HepG2 (cell line): Measurements from ENCODE around the gene NRDC. TPM values are rescaled to one million over a fixed set of nuclear protein-coding genes. Genes with fewer than 3 reads are reported as not detected.

Experiments
- ATAC-seq: fragments of 200-7000 bp; cut with Tn5 transposase; 3 replicates; pipeline ENCODE4 v1.9.1; 2020; ENCODE audit warnings: mild to moderate bottlenecking, moderate library complexity
- Bru-seq: library from RNA; stranded (reverse); fragments of 400-500 nt; gene quantifications from one replicate; lab custom pipeline; 2021; lab: Mats Ljungman, UMichigan
- BruChase-seq, 2 experiments: library from RNA; stranded (reverse); fragments of 400-500 nt; gene quantifications; one replicate each; lab custom pipeline; 2021; lab: Mats Ljungman, UMichigan
- BruUV-seq: library from RNA; stranded (reverse); fragments of 400-500 nt; replicated peaks from 2 replicates; lab custom pipeline; 2021; lab: Mats Ljungman, UMichigan
- CTCF ChIA-PET: fragments of 300-600 bp; formaldehyde crosslinking; extraction: SDS; loops from one replicate; lab custom pipeline; 2021; ENCODE audit warnings: low total read pairs, inconsistent platforms, low intra/inter-chr PET ratio; lab: Yijun Ruan, JAX
- POLR2A ChIA-PET: fragments of 350-600 bp; sonication (Branson Sonifier 250); formaldehyde crosslinking; loops from one replicate; lab custom pipeline; 2020; ENCODE audit warnings: antibody characterized with exemption, inconsistent platforms; lab: Yijun Ruan, JAX
- DNase-seq: peaks from one replicate; pipeline ENCODE4 v3.0.0-alpha.2; 2015; ENCODE audit warnings: low spot score
- FAIRE-seq: peaks from 3 replicates; lab custom pipeline; 2011; peaks lifted over from hg19 to GRCh38; lab: Jason Lieb, UNC
- H2AFZ ChIP-seq: one replicate; pipeline ENCODE4 v1.6.1; 2011; ENCODE audit warnings: low read length, inconsistent platforms
- H3K27ac ChIP-seq: fragments of 300-600 bp; 3 replicates; pipeline ENCODE4 v1.8.0; 2011; ENCODE audit warnings: mixed run types, mild to moderate bottlenecking, mixed read lengths, low read length, inconsistent platforms; ENCODE audit not compliant: insufficient read depth; ENCODE audit errors: extremely low read length
- H3K27me3 ChIP-seq, 2 experiments: fragments of 200-600 bp in 1 of 2; 2 replicates in 1 of 2; 3 replicates in 1 of 2; pipeline versions ENCODE4 v1.6.0 to v1.8.0; 2011; ENCODE audit warnings: low read length in 2 of 2, mild to moderate bottlenecking in 2 of 2, moderate library complexity in 2 of 2, inconsistent platforms in 1 of 2; ENCODE audit not compliant: insufficient read depth in 2 of 2, control insufficient read depth in 1 of 2
- H3K36me3 ChIP-seq, 2 experiments: fragments of 200-600 bp in 1 of 2; replicated peaks in 1 of 2; 2 replicates in 1 of 2; 3 replicates in 1 of 2; pipeline versions ENCODE4 v1.5.1 to v1.8.0; 2011; ENCODE audit warnings: low read length in 2 of 2, inconsistent platforms in 1 of 2; ENCODE audit not compliant: insufficient read depth in 2 of 2, control insufficient read depth in 1 of 2
- H3K4me1 ChIP-seq: 2 replicates; pipeline ENCODE4 v1.5.1; 2012; ENCODE audit warnings: low read length, inconsistent platforms; ENCODE audit not compliant: insufficient read depth
- H3K4me2 ChIP-seq: 2 replicates; pipeline ENCODE4 v1.6.0; 2011; ENCODE audit warnings: low read depth, low read length, inconsistent platforms
- H3K4me3 ChIP-seq, 3 experiments: fragments of 200-600 bp in 1 of 3; sonication (generic), shearing (Covaris generic) in 1 of 3; replicated peaks in 1 of 3; 2 replicates each; pipeline ENCODE4 v1.5.1; 2011 to 2016; ENCODE audit warnings: low read length in 3 of 3, inconsistent platforms in 2 of 3, low read depth in 2 of 3, mild to moderate bottlenecking in 2 of 3, control low read depth in 1 of 3, mixed read lengths in 1 of 3; ENCODE audit not compliant: insufficient read depth in 1 of 3
- H3K79me2 ChIP-seq: one replicate; pipeline ENCODE4 v1.6.1; 2011; ENCODE audit warnings: low read length, inconsistent platforms; ENCODE audit not compliant: insufficient read depth
- H3K9ac ChIP-seq: 2 replicates; pipeline ENCODE4 v1.6.0; 2011; ENCODE audit warnings: mild to moderate bottlenecking, low read depth, low read length, inconsistent platforms; ENCODE audit not compliant: insufficient read depth
- H3K9me3 ChIP-seq: 2 replicates; pipeline ENCODE4 v1.5.1; 2012; ENCODE audit warnings: mild to moderate bottlenecking, low read length
- H4K20me1 ChIP-seq: 2 replicates; pipeline ENCODE4 v1.6.0; 2011; ENCODE audit warnings: inconsistent platforms, mild to moderate bottlenecking, low read length, moderate library complexity; ENCODE audit not compliant: insufficient read depth
- FOXC1 ChIP-seq: sonication (generic); formaldehyde crosslinking; IDR thresholded peaks from 2 replicates; pipeline ENCODE4 v1.8.0; 2022; ENCODE audit warnings: mild to moderate bottlenecking, missing genetic modification reagents, borderline replicate concordance
- HMGXB3 ChIP-seq: sonication (generic); formaldehyde crosslinking; IDR thresholded peaks from 2 replicates; pipeline ENCODE4 v1.4.0; 2020; ENCODE audit warnings: missing genetic modification reagents, borderline replicate concordance
- NR2C2 ChIP-seq: sonication (generic); formaldehyde crosslinking; IDR thresholded peaks from 2 replicates; pipeline ENCODE4 v1.4.0; 2020; ENCODE audit warnings: missing genetic modification reagents, mild to moderate bottlenecking, moderate library complexity, borderline replicate concordance
- ZNF280B ChIP-seq: sonication (generic); formaldehyde crosslinking; IDR thresholded peaks from 2 replicates; pipeline ENCODE4 v1.5.0; 2020; ENCODE audit warnings: missing genetic modification reagents, mild to moderate bottlenecking, borderline replicate concordance
- ZNF460 ChIP-seq: sonication (generic); formaldehyde crosslinking; IDR thresholded peaks from 2 replicates; pipeline ENCODE4 v1.5.1; 2020; ENCODE audit warnings: missing genetic modification reagents, mild to moderate bottlenecking, borderline replicate concordance
- WGBS: methylation state at CpG from one replicate; pipeline ENCODE4 v1.1.6; 2017; ENCODE audit warnings: low lambda C conversion rate; 5-methylcytosine and 5-hydroxymethylcytosine counted together
- in situ Hi-C: cut with HindIII; loops from 2 replicates; pipeline ENCODE4 v1.10.0; 2017; ENCODE audit warnings: low pct_unique_long_range_greater_than_20kb; ENCODE audit not compliant: extremely low pct_ligation_motif_present
- intact Hi-C: fragments of 100-400 bp; cut with micrococcal nuclease; formaldehyde crosslinking; loops from one replicate; pipeline ENCODE4 v1.10.0; 2022; ENCODE audit not compliant: unreplicated experiment
- long read RNA-seq, 2 experiments: library from RNA in 1 of 2; library from polyadenylated mRNA in 1 of 2; stranded (forward) in 1 of 2; unstranded in 1 of 2; transcript quantifications; one replicate each; pipeline ENCODE4 v2.0.0, GENCODE V29; 2019 to 2022
- polyA minus RNA-seq, 3 experiments: library from RNA; depleted of rRNA, polyadenylated mRNA; stranded (reverse); fragments of >200 nt; gene quantifications; 2 replicates each; pipeline ENCODE4 v1.2.3, GENCODE V29; 2011; ENCODE audit warnings: low replicate concordance in 1 of 3
- polyA plus RNA-seq, 8 experiments: library from polyadenylated mRNA; depleted of rRNA in 3 of 8; stranded (reverse) in 7 of 8; unstranded in 1 of 8; fragments of >200 nt; fragmentation: Illumina TruSeq in 4 of 8; extraction: Trizol in 4 of 8; gene quantifications; 2 replicates each; pipeline versions ENCODE4 v1.2.1 to v1.2.3, GENCODE V29; 2011 to 2016; ENCODE audit warnings: low read depth in 4 of 8, missing spikeins in 1 of 8, mixed read lengths in 1 of 8; ENCODE audit not compliant: insufficient read depth in 1 of 8
- total RNA-seq, 5 experiments: library from RNA; depleted of rRNA; stranded (reverse); fragments of >200 nt; fragmentation: Illumina TruSeq; extraction: Trizol; gene quantifications; 2 replicates each; pipeline ENCODE4 v1.2.3, GENCODE V29; 2016; ENCODE audit warnings: low read depth in 1 of 5
- TF ChIP-seq, protein P1 (sequence below): sonication (generic); formaldehyde crosslinking; conservative IDR thresholded peaks from 2 replicates; pipeline ENCODE4 v1.8.0; 2022; ENCODE audit warnings: missing genetic modification reagents

NRDC gene
- total RNA-seq (2016; rRNA removed; fragmentation: Illumina TruSeq; extraction: Trizol): 57.6 and 101 TPM in 2 replicates
- total RNA-seq (2016; cell fraction: cytosol; rRNA removed; fragmentation: Illumina TruSeq; extraction: Trizol; ENCODE audit: low read depth): 14.8 and 17.2 TPM in 2 replicates
- 60.8 and 99.7 TPM in 2 replicates for total RNA-seq (2016; cell fraction: insoluble cytoplasmic fraction; rRNA removed; fragmentation: Illumina TruSeq; extraction: Trizol)
- 30.2 and 31.0 TPM in 2 replicates for total RNA-seq (2016; cell fraction: membrane; rRNA removed; fragmentation: Illumina TruSeq; extraction: Trizol)
- total RNA-seq (2016; cell fraction: nucleus; rRNA removed; fragmentation: Illumina TruSeq; extraction: Trizol): 69.9 TPM in 2 replicates
- polyA plus RNA-seq (2011; rRNA removed): 64.9 and 68.6 TPM in 2 replicates
- 28.8 and 34.1 TPM in 2 replicates for polyA plus RNA-seq (2011; cell fraction: cytosol; rRNA removed)
- polyA plus RNA-seq (2011; cell fraction: nucleus; rRNA removed): 68.1 and 89.6 TPM in 2 replicates
- polyA plus RNA-seq (2012): 71.6 and 81.1 TPM in 2 replicates
- 6.8 and 7.3 TPM in 2 replicates for polyA plus RNA-seq (2016; cell fraction: cytosol; fragmentation: Illumina TruSeq; extraction: Trizol; ENCODE audit: low read depth)
- 108 and 112 TPM in 2 replicates for polyA plus RNA-seq (2016; cell fraction: insoluble cytoplasmic fraction; fragmentation: Illumina TruSeq; extraction: Trizol; ENCODE audit: low read depth)
- polyA plus RNA-seq (2016; cell fraction: membrane; fragmentation: Illumina TruSeq; extraction: Trizol; ENCODE audit: low read depth): 18.3 and 22.3 TPM in 2 replicates
- polyA plus RNA-seq (2016; cell fraction: nucleus; fragmentation: Illumina TruSeq; extraction: Trizol; ENCODE audit: insufficient read depth, low read depth): 133 and 135 TPM in 2 replicates
- polyA minus RNA-seq (2011; rRNA and poly(A)+ RNA removed; ENCODE audit: low replicate concordance): 50.8 and 123 TPM in 2 replicates
- 38.4 and 54.9 TPM in 2 replicates for polyA minus RNA-seq (2011; cell fraction: cytosol; rRNA and poly(A)+ RNA removed)
- 68.1 and 81.8 TPM in 2 replicates for polyA minus RNA-seq (2011; cell fraction: nucleus; rRNA and poly(A)+ RNA removed)
- Bru-seq, nascent RNA: percentile 74 among the genes with signal in this experiment
- percentile 73 among the genes with signal in this experiment for BruChase-seq, experiment 1, labeled RNA remaining after a 6-hour chase
- percentile 78 among the genes with signal in this experiment for BruChase-seq, experiment 2, labeled RNA remaining after a 2-hour chase
- long read RNA-seq, experiment 1, transcript NRDC-211 (2 exons, 1,020 nt): minor isoform, 12 of 51 reads
- long read RNA-seq, experiment 1, transcript NRDC-201 (31 exons, 3,691 nt): major isoform, 16 of 51 reads
- long read RNA-seq, experiment 1, partial matches to known transcripts: 17 of 51 reads
- long read RNA-seq, experiment 1, other reads (novel, unspliced or antisense): 6 of 51 reads
- long read RNA-seq, experiment 2, partial matches to known transcripts: 79 of 180 reads
- long read RNA-seq, experiment 2, other reads (novel, unspliced or antisense): 97 of 180 reads

- POLR2A ChIA-PET: interaction anchor here (0.6 to 1.1 kb wide), 8 partner anchors 90 to 427 kb away, joined by 3 to 5 read pairs (median 3); partner anchors contain the start of gene TXNDC12
- FAIRE-seq: peak; percentile 97
- peaks cover 4% of the 10 kb centered on the region; the same call in 1 of the 2 replicates for H4K20me1 ChIP-seq
- TF ChIP-seq ZNF460 (no peak), HMGXB3 (peak; percentile 85), FOXC1 (peak; percentile 69), NR2C2 (CRISPR knock-in tag) (peak; percentile 92), ZNF280B (peak; percentile 0; the same call in 1 of the 2 replicates)
- TF ChIP-seq, protein P1, sequence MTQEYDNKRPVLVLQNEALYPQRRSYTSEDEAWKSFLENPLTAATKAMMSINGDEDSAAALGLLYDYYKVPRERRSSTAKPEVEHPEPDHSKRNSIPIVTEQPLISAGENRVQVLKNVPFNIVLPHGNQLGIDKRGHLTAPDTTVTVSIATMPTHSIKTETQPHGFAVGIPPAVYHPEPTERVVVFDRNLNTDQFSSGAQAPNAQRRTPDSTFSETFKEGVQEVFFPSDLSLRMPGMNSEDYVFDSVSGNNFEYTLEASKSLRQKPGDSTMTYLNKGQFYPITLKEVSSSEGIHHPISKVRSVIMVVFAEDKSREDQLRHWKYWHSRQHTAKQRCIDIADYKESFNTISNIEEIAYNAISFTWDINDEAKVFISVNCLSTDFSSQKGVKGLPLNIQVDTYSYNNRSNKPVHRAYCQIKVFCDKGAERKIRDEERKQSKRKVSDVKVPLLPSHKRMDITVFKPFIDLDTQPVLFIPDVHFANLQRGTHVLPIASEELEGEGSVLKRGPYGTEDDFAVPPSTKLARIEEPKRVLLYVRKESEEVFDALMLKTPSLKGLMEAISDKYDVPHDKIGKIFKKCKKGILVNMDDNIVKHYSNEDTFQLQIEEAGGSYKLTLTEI (CRISPR knock-in tag): no peak
These were observed at the start of gene NRDC for GRCh38 chr1:51878616-51879336. Gene NRDC (minus strand): TSS chr1:51878727. CDS start chr1:51878615, 112 bp downstream.

More at GRCh38 chr1:51878616-51879336, at the start of gene NRDC:
- Histone ChIP-seq H3K4me2 (peak within 1 kb of the TSS; percentile 94), H3K36me3 (no peaks in the 10 kb centered on the region), H3K27ac (peak within 1 kb of the TSS; percentile 95), H3K79me2 (peaks cover 46% of the 10 kb centered on the region), H2AFZ (peak within 1 kb of the TSS; percentile 51), H3K9ac (peak within 1 kb of the TSS; percentile 98), H3K4me1 (peaks cover 43% of the 10 kb centered on the region), H3K9me3 (no peaks in the 10 kb centered on the region), H3K27me3 (peaks cover 0 to 8% of the 10 kb centered on the region in 2 experiments; a peak in 2 of 5 replicates), H3K4me3 (peak within 1 kb of the TSS; percentile 93 to 98 (median 95))
- CTCF ChIA-PET: no interaction called here
- BruUV-seq: no TSS peak
- WGBS: under 1% methylated on average over 33 of the region's 54 CpGs
- in situ Hi-C loops: no loop called here
- DNase-seq: peak; percentile 100
- intact Hi-C loops: no loop called here
- ATAC-seq: peak; percentile 91
